ENCODE measurements around the gene KHDC4. TPM values are rescaled to one million over a fixed set of nuclear protein-coding genes. Genes with fewer than 3 reads are reported as not detected.

KHDC4 gene
- total and polyA plus RNA-seq, 2 of the 13 experiments (the other 11 are each of a cell fraction or from before 2014, with no cell fraction given) = 33.5 to 92.0 TPM

- in situ Hi-C loops (cut with HindIII; ENCODE audit: extremely low pct_ligation_motif_present, low pct_unique_long_range_greater_than_20kb) (no loop called here), intact Hi-C loops (cut with micrococcal nuclease; ENCODE audit: unreplicated experiment) (no loop called here)
- H3K9me3 ChIP-seq (ENCODE audit: low read length) = no peaks in the 10 kb centered on the region
- peaks cover 53% of the 10 kb centered on the region for H3K79me2 ChIP-seq (ENCODE audit: insufficient read depth, low read length)
- H3K27me3 ChIP-seq (ENCODE audit: control insufficient read depth in 1 of 2, insufficient read depth in 2 of 2, low read length in 2 of 2) = no peaks in the 10 kb centered on the region; a peak in 1 of 5 replicates
- ATAC-seq (no peak), FAIRE-seq (no peak), DNase-seq (ENCODE audit: low spot score) (no peak)
- ChIA-PET POLR2A (no interaction called here), CTCF (ENCODE audit: low intra/inter-chr PET ratio, low total read pairs) (no interaction called here)
- peaks cover 43% of the 10 kb centered on the region for H3K4me1 ChIP-seq (ENCODE audit: insufficient read depth, low read length)
- WGBS (ENCODE audit: low lambda C conversion rate) = 93% methylated on average over 5 of the region's 5 CpGs
- H4K20me1 ChIP-seq (ENCODE audit: insufficient read depth, low read length) = peaks cover 26% of the 10 kb centered on the region; the same call in 1 of the 2 replicates
- H3K9ac ChIP-seq (ENCODE audit: insufficient read depth, low read depth, low read length) = no peak overlapping the region
- no peak overlapping the region for H3K4me3 ChIP-seq (replicated peaks in 1 of 3; ENCODE audit: insufficient read depth in 1 of 3, low read depth in 2 of 3, low read length in 3 of 3)
- H3K4me2 ChIP-seq (ENCODE audit: low read depth, low read length) = no peak overlapping the region
- BruUV-seq (replicated peaks) = no TSS peak
- peaks cover 15 to 73% of the 10 kb centered on the region in 2 experiments for H3K36me3 ChIP-seq (replicated peaks in 1 of 2; ENCODE audit: control insufficient read depth in 1 of 2, insufficient read depth in 2 of 2, low read length in 2 of 2)
- H3K27ac ChIP-seq (ENCODE audit: extremely low read length, insufficient read depth, low read length) = no peak overlapping the region
- no peak overlapping the region for H2AFZ ChIP-seq (ENCODE audit: low read length)
- TF ChIP-seq NBN (conservative IDR thresholded peaks at IDR 0.05) = no peak
- TF ChIP-seq ELF1 (CRISPR knock-in tag; IDR thresholded peaks at IDR 0.05) = no peak
- TF ChIP-seq ZNF331 (CRISPR knock-in tag; IDR thresholded peaks at IDR 0.05) = no peak
- TF ChIP-seq ZNF282 (IDR thresholded peaks at IDR 0.05; ENCODE audit: partially characterized antibody) = no peak
- TF ChIP-seq ZBTB4 (CRISPR knock-in tag; IDR thresholded peaks at IDR 0.05; ENCODE audit: borderline replicate concordance) = no peak
- TF ChIP-seq ETV5 (CRISPR knock-in tag; IDR thresholded peaks at IDR 0.05; ENCODE audit: borderline replicate concordance) = no peak
- no peak for TF ChIP-seq GMEB2 (CRISPR knock-in tag; IDR thresholded peaks at IDR 0.05; ENCODE audit: low read depth)
- TF ChIP-seq PRDM4 (CRISPR knock-in tag; IDR thresholded peaks at IDR 0.05; ENCODE audit: borderline replicate concordance) = no peak
- TF ChIP-seq ZNF75D (CRISPR knock-in tag; IDR thresholded peaks at IDR 0.05; ENCODE audit: borderline replicate concordance) = no peak
- no peak for TF ChIP-seq ZHX1 (CRISPR knock-in tag; IDR thresholded peaks at IDR 0.05; ENCODE audit: low read depth)
- TF ChIP-seq ZNF446 (CRISPR knock-in tag; IDR thresholded peaks at IDR 0.05) = no peak
- TF ChIP-seq NFIB (CRISPR knock-in tag; IDR thresholded peaks at IDR 0.05; ENCODE audit: borderline replicate concordance) = no peak
- TF ChIP-seq ATF7-NPFF (CRISPR knock-in tag; IDR thresholded peaks at IDR 0.05; ENCODE audit: low read depth) = no peak
- no peak for TF ChIP-seq POGZ (CRISPR knock-in tag; IDR thresholded peaks at IDR 0.05)
Observed at GRCh38 chr1:155929057-155929456, 5.2 kb downstream of the KHDC4 start.
